NCI-H774 (cell line): Measurements from ENCODE around the gene BSX.

ENCODE experiments used
- DNase-seq: peaks from one replicate; lab custom pipeline; 2025; lab: John Stamatoyannopoulos, UW

Gene BSX

GRCh38 chr11:122981388-122982264 is at the start of gene BSX:
TSS of gene BSX (minus strand) at chr11:122981834. CDS start at chr11:122981671, 163 bp downstream.
- DNase-seq, result no peak

DNA sequence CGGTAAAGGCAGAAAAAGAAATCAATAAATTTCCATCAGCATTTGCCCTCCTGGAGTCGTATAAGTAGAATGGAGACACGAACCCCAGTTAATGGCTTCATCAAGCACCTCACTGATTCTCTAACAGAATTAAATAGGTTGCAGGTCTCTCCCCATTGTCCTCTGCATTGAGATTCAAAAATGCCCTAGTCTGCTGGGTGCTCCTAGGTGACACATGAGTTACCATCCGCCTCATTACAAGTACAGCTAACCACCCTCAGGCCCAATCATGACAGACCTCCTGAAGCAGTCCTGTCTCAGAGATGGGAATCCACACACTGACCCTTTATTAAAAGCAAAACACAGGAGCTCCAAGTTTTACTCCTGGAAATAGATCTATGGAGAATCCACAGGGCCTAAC is 48.9 kb upstream of the BSX start:
- DNase-seq, result no peak

DNA sequence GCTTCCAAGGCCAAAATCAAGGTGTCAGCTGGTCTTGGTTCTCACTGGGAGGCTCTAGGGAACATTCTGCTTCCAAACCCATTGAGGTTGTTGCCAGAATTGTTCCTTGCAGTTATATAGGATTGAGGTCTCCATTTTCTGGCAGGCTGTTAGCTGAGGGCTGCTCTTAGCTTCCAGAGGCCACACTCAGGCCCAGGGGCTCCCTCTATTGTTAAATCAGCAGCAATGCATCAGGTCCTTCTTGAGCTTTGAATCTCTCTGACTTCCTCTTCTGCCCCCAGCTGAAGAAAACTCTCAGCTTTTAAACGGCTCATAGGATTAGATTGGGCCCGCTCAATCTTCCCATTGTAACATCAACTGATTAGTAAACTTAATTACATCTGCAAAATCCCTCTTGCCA is 39.3 kb upstream of the BSX start:
- peak; percentile 56 for DNase-seq

DNA sequence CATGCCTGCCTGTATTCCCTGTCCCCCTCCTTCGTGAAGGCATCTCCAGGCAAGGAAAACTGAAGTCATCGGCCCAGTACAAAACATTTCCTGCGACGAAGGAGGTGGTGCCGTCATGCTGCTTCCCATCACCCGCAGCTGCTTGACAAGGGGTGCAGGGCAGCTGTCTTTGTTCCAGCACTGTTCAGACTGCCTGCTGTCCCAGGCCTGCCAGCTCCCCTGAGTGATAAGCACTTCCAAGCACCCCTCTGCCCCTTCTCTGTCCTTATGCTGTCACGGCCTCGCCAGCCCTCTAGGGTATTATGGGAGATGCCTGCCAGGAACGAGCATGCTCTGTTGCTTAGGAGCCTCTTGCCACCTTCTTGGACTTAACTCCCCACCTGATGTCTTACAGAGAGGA is 37.1 kb upstream of the BSX start:
- no peak for DNase-seq

- DNase-seq, result no peak
Measured at GRCh38 chr11:123011510-123011909, 29.9 kb upstream of the BSX start.

GRCh38 chr11:123006860-123007542 is 25.4 kb upstream of the BSX start:
- peak; percentile 22 for DNase-seq

DNA sequence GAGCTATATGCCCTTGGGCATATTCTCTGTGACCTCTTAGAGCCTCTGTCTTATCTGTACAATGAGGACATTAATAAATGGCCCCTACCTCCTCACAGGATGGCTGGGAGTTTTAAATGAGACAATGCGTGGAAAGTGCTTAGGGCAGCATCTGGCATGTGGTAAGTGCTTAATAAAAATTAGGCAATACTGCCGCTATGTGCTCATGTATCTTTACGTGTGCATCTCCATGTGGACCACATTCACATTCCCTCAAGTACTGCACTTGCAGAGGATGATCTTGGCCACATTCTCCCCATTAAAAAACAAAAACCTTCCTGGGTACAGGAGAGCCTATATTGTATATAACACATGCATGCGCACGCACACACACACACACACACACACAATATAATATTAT is 19.1 kb upstream of the BSX start:
- no peak for DNase-seq

DNA sequence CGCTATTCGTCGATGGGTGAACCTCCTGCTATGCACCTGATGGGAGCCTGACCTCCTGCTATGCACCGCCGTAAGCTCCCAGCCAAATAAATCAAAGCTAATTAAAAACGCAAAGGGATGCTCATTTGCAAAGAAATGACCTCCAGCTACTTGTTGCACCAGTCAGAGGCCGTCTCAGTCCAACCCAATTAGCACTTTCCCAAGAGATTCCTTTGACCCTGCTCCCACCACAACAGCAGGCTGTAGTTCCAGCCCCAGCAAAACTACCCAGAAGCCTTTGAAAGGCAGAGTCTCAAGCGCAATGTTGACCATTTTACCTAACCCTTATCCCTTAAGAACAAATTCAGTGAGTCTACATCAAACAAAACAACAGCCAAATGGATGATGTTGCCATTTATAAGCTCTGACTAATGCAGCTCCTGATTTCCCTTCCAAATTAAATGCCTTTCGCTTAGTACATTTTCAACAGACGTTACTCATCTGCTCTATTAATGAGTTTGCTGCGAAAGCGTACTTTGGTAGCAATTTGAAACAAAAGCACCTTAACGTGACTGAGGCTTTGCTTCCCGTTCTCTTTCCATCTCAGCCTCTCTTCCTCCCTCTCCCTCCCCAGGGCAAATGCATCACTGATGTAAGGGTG is 17.2 kb upstream of the BSX start:
- DNase-seq, result no peak

DNA sequence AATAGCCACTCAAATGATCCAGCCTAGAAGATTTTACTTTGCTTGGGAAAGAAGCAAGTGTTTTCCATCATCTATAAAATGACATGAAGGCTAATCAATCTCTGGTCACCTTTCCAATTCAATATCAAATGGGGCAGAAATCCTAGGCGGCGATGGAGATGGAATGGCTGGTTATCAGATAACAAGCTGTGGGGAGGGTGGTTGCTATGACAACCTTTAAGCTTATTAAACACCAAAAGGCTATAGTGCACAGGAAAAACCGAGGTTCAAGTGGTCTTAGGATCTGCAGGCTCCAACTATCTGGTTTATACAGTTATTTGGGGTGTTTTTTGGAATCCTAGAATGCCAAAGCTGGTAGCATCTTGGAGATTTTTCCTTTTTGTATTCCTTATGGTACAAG is 13.9 kb upstream of the BSX start:
- no peak for DNase-seq

DNA sequence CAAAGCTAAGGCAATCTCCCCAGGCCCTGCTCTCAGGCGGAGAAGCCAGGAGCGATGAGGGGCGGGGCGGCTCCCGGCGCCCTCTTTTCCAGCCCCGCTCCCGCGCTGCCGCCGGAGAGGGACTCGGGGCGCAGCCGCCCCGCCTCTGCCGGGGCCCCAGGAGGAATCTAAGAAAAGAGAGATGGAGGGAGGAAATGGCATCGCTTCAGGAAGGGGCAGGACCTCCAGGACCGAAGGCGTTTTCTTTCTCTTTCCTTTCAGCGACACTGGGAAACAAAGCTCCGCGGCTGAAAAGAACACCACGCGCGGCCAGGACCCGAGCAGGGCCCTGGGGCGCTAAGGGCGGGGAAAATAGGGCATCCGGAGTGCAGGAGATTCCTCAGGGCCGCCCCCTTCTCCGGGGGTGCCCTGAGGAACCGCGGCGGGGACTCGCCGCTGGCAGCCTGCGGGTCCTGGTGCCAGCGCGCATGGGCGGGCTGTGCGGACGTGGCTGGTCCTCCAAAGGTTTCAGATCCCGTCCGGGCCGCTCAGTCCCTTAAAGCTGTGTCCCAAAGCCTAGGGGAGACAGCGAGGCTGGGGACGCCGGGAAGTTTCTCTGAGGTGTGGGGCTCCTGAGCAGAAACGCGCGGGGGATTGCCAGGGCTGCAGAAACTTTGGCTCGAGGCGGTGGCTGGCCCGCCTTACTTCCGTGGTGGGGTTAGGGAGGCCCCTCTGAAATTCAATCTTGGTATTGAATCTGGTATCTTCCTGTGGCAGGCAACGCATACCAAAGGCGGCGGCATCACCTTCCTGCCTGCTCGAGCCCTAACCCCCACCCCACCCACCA is 2.8 kb upstream of the BSX start:
- DNase-seq, result peak; percentile 45

- DNase-seq, result peak; percentile 74
Measured at GRCh38 chr11:122983438-122984185, 2.0 kb upstream of the BSX start.

- DNase-seq, result no peak
Measured at GRCh38 chr11:122979815-122980595, 1.6 kb downstream of the BSX start.

GRCh38 chr11:122979103-122979814 is 2.4 kb downstream of the BSX start:
- DNase-seq, result no peak

GRCh38 chr11:122978299-122978620 is 3.4 kb downstream of the BSX start:
- DNase-seq, result no peak

- DNase-seq, result no peak
Measured at GRCh38 chr11:122977470-122978298, 4.0 kb downstream of the BSX start.

GRCh38 chr11:122976734-122977469 is 4.7 kb downstream of the BSX start:
- DNase-seq, result no peak

DNA sequence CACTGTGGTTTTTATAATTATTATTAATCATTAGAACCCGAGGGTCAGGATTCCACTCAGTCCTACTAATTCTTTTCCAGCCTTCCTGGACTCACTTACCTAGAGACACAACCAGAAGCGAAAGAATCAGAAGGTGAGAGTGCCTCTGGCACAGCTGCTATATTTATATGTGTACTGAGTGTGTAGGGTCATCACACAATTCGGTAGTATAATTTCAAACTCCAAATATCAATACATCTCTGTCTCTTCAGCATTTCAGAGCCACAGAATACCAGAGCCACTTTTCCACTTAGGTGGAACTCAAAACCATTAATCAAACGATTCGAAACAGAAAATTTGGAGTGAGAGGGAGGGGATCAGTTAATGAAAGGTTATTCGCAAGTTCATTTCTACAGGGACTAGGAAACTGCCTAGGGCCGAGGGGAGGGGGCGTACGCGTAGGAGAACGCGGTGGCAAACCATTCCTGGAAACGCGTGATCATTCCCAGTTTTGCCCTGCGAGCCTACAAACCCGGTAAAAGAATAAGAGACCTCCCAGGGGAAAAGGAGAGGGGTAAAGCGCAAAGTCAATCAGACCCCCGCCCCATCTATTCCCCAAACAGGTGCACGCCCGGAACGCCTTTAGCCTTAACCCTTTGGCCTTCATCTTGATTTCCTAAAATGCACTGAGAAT is 5.4 kb downstream of the BSX start:
- no peak for DNase-seq

DNA sequence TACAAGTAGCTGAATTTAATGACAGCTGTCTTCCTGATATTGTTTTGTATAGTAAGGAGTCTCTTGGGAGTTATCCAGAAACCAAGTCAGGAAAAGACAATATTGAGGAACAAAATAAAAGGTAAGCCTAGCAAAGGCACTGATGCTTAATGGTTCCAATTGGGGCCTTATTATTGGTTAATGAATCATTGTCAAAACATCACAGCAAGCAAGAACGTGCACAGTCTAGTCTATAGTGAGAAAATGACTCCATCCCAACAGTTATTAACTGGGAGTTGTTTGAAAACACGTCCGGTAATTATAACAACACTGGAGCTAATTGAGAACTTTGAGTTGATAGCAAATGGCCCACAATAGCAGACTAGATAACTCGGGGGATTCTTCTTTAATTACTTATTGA is 17.7 kb downstream of the BSX start:
- no peak for DNase-seq
